Uterus (tissue), 2 donors: Measurements from ENCODE around the gene TDRD3.

Experiments used
- CTCF ChIP-seq, 4 experiments: fragments of 200-600 bp in 2 of 4; fragments of 450-650 bp in 2 of 4; sonication (generic) in 2 of 4; IDR thresholded peaks; one replicate each; pipeline ENCODE4 v1.5.1; 2016 to 2019; ENCODE audit warnings: antibody characterized with exemption in 4 of 4, mild to moderate bottlenecking in 2 of 4, moderate library complexity in 1 of 4
- POLR2A ChIP-seq, 2 donors: fragments of 450-650 bp; IDR thresholded peaks; one replicate each; pipeline ENCODE4 v1.6.1; 2016; ENCODE audit warnings: antibody characterized with exemption in 2 of 2, mild to moderate bottlenecking in 1 of 2, moderate library complexity in 1 of 2

GRCh38 chr13:60619461-60619860, 222.4 kb downstream of the TDRD3 start:
- no peak for TF ChIP-seq CTCF (IDR thresholded peaks at IDR 0.05)
- TF ChIP-seq POLR2A (IDR thresholded peaks at IDR 0.05): no peak
